GM19328 (cell line): ENCODE data around the gene LTBP2.

Experiments
- ATAC-seq: cut with Tn5 transposase; IDR thresholded peaks from one replicate; pipeline ENCODE4 v1.9.1; 2021; ENCODE audit warnings: mild to moderate bottlenecking, moderate library complexity; ENCODE audit not compliant: unreplicated experiment

LTBP2 gene

GRCh38 chr14:74592476-74593201, 19.4 kb downstream of the LTBP2 start:
- no peak for ATAC-seq

DNA sequence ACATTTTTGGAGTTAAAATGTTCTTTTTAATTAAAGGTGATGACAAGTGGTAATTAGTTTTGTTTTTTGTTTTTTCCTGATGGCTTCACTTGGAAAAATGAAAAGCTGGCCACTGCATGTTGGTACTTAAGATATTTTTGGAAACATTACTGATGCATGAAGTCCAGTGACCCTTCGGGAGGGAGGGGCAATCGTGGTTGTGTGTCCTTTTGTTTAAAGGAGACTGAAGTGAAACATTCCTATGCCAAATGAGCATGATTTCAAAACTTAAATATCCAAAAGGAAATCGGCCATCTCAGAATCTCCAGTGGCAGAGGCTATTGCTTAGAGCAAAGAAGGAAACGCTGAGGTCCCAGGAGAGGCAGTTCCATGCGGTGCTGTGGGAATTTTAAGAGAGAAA, 20.1 kb downstream of the LTBP2 start:
- ATAC-seq = no peak

DNA sequence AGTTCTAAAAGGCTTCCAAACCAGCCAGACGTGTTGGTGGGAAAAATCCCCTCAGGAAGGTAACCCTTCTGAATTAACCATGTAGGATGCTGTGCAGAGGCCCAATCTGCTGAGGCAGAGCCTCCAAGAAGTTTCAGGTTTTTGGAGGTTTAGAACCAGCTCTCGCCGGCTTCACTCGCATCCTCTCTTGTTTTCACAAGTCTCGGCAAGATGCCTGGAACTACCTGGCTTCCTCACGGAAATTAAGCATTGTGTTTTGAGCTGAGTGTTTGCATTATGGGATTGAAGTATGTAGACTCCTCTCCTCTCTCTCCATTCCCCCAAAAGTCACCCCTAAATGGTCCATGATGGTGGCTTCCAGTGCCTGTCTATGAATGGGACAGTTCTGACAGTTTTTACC, 20.6 kb downstream of the LTBP2 start:
- ATAC-seq = no peak

- ATAC-seq = no peak
Measured at GRCh38 chr14:74589291-74589879, 22.7 kb downstream of the LTBP2 start.

DNA sequence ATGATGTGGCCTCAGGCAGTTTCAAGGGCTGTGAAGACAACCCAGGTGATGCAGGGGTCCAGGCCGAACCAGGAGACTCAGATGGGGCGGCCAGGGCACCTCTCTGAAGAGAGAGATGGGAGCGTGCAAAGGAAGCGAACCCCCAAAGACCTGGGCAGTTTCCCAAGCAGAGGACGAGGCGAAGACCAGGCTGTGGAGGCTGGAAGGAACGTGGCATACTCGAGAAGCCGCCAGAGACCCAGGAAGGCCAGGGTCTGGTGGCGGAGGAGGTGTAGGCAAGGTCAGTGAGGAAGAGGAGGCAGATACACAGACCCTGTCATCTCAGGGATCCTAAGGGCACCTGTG, 24.7 kb downstream of the LTBP2 start:
- ATAC-seq = no peak

DNA sequence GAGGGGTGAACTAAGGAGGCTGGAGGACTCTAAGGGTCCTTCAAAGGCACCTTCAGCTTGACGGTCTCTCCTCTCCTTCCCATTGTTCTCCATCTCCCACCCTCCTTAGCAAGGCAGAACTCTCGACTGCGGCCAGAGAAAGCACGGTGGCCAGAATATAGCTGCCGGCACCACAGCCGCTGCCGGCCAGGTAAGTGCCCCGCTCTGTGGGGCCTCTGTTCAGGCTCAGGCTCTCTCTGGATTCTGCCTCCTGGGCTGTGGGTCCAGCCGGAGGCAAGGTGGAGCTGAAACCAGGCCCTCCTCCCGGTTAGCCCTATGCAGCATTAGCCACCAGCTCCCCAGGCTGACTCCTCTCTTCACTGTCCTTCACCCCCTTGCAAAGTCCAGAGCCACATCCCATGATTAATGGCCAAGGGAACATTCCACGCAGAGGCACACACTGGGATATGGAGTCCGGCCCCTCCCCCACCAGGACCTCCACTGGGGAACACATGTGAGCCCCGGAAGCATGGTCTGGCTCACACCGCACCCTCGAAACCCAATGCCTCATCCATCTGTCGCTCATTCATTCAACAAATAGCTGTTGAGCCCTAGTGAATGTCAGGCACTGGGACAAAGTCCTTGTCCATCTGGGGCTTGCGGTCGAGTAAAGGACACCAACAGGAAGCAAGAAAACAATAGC, 25.2 kb downstream of the LTBP2 start:
- ATAC-seq = no peak

GRCh38 chr14:74585406-74586335, 26.4 kb downstream of the LTBP2 start:
- no peak for ATAC-seq

DNA sequence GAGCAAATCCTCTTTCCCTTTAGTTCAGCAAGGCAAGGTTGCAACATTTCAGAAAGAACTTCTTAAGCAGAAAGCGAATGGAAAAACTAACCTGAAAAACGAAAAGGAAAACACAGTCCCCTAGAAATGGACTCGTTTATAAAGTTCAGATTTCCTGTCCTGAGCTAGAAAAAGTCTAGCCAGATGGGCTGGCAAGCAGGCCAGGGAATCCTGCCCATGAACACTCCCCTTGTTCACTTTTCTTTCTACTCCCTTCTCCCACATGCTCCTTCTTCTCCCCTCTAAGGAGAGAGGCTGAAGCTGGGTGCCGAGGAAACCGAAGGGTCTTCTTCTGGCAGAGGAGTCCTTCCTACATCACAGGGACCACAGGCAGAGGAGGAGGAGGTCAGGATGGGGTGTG, 27.1 kb downstream of the LTBP2 start:
- no peak for ATAC-seq

DNA sequence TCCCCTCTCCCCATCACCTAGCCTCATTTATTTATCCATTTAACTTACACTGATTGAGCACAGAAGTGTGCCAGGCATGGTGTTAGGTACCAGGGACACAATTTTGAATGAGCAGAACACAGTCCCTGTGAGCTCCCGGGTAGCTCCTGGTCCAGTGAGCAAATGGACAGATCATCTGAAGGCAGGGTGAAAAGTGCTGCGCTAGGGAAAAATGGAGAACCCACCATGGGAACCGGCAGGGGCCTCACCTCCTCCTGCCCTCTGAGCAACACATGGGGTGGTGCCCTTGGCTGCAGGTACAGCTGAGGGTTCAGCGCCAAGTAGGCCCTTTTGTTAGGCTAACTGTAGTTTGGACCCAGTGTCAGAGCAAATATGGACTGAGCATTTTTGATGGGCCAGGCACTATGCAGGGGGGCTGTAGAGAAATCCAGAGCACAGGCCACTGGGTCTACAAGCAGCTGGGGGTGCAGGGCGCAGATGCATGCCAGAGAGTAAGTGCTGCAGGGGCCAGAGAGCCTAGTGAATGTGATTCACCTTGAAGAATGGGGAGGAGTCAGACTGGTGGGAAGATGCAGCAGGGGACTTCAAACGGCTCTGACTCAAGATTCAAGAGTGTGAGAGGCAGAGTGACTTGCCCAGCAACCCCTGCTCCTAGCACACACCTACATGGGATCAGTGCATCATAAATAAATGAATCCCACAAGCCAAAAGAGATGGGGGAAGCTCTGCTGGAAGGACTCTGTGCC, 28.2 kb downstream of the LTBP2 start:
- no peak for ATAC-seq

DNA sequence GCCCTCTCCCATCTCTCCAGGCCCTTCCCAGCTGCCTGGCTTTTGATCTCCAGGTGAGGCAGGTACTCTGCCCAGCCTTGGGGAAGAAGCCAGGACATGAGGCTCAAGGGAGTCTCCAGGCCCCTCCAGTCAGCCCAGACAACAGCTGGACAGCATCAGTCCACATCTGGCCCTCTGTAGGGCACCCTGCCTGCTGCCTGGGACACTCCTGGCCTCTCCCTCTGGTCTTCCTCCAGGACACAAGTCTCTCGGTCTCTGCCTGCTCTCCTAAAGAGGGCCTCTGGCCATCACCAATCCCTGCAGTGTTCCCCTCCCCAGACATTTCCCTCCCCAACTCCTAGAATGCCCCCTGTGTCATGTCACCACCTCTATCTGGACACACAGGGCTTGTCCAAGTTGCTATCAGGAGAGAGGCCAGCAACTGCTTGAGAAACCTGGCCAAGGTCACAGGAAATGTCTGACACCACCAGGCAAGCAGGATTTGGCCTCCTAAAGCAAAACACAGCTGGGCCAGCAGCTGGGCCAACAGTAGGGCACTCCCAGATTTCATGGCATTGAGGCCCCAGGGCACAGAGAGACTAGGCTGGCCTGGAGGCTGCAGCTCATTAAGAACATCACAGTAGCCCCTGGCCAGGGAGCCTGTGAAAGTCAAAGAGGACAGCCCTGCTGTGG, 29.0 kb downstream of the LTBP2 start:
- no peak for ATAC-seq

DNA sequence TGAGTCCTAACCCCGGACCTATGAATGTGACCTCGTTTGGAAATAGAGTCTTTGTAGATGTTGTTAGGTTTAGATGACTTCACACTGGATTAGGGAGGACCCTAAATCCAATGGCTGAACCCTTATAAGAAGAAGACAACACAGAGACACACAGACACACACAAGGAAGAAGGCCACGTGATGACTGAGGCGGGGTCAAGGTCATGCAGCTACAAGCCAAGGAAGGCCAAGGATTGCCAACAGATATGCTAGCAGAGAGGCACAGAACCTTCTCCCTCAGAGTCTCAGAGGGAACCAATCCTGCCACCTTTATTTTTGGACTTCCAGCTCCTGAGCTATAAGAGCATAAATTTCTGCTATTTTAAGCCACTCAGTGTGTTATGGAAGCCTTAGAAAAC, 31.8 kb downstream of the LTBP2 start:
- no peak for ATAC-seq

- ATAC-seq = no peak
Measured at GRCh38 chr14:74579447-74580274, 32.4 kb downstream of the LTBP2 start.

- ATAC-seq = no peak
Measured at GRCh38 chr14:74578479-74578878, 33.6 kb downstream of the LTBP2 start.

DNA sequence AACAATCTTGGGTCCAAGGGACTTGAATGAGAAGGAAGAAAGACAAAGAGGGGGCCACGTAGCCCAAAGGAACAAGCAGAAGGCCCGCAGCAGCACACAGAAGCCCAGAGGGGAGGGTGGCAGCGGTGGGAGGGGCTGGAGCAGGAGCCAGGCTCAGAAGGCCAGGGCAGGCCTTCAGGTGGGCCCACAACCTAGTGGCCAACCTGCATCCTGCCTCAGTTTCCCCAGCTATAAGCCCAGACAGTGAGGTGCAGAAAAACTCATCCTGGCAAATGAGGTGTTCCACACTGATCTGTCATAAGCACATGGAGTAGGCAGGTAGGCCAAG, 34.1 kb downstream of the LTBP2 start:
- no peak for ATAC-seq

- ATAC-seq = no peak
Measured at GRCh38 chr14:74577247-74577947, 34.6 kb downstream of the LTBP2 start.

DNA sequence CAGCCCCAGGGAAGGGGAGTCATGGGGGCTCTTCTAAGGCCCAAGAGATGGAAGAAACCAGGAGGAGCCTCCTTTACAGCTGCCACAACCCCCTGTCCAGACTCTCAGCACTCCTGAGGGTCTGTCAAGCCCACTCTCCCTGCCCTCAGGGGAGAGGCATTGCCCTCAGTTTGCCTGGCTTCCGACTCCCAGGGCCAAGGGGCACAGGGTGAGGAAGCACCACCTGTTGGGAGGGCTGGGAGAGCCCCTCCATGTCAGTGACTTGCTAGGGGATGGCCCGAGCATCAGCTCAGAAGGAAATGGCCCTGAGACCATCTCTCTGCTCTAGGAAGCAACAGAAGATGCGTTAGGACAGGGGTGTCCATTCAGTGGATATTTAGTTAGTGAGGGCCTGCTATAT, 36.1 kb downstream of the LTBP2 start:
- ATAC-seq = no peak

DNA sequence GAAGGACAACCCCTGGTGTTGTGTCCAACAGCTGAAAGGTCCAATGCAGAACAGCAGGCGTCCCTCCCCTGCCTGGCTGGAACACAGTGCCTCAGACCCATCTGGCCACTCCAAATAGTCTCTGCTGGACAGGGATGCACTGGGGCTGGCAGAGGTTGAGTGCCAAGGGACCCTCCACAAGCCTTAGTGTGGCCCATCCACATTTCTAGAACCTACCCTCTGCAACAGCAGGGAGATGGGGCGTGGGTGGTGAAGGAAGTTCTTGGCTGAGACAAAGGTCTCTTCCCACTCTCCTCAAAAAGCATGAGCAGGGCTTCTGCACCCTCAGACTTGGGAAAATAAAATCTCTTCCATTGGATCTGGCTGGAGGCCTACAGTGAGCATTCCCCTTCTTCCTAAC, 36.5 kb downstream of the LTBP2 start:
- ATAC-seq = no peak

- no peak for ATAC-seq
Measured at GRCh38 chr14:74574706-74575105, 37.3 kb downstream of the LTBP2 start.

- no peak for ATAC-seq
Measured at GRCh38 chr14:74574090-74574433, 38.0 kb downstream of the LTBP2 start.
